GM19324 (cell line): Measurements from ENCODE around the gene MYRFL.
"Not testable (repeated sequence)": the region's sequence is repeated elsewhere in the genome, so short reads cannot be mapped to it uniquely, and the experiment has no call there.

Source experiments
- ATAC-seq: cut with Tn5 transposase; IDR thresholded peaks from one replicate; pipeline ENCODE4 v1.9.1; 2021; ENCODE audit warnings: mild to moderate bottlenecking, moderate library complexity; ENCODE audit not compliant: unreplicated experiment, low FRiP score

The MYRFL gene

DNA sequence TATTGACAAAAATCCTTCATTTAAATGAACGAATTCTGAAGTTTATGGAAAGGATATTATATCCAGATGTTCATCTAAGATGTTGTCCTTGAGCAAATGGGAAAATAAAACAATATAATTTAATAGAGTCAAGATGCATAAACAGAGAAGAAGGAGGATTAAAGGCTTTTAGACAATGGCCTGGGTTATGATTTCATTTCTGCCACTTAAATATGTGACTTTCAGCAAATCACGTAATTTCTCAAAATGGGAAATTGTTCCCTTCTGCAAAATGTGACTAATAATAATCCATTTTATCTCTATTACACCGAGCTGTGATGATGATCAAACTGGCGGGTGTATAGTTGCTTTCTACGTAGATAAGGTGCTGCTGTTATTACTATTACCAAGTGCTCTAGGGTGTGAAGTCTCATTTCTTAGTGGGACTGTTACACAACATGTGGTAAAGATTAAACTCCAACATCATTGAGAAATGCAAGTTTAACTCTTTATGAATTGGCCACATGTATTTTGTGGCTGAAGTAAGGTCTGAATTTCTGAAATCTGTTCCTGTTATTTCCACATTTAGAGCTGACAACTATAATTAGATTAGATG is 157.0 kb downstream of the MYRFL start:
- ATAC-seq, result no peak

GRCh38 chr12:69984241-69984640 is 159.2 kb downstream of the MYRFL start:
- ATAC-seq, result no peak

GRCh38 chr12:69985656-69986055 is 160.6 kb downstream of the MYRFL start:
- peak; percentile 67 for ATAC-seq

- ATAC-seq, result no peak
Measured at GRCh38 chr12:69986114-69986513, 161.1 kb downstream of the MYRFL start.

DNA sequence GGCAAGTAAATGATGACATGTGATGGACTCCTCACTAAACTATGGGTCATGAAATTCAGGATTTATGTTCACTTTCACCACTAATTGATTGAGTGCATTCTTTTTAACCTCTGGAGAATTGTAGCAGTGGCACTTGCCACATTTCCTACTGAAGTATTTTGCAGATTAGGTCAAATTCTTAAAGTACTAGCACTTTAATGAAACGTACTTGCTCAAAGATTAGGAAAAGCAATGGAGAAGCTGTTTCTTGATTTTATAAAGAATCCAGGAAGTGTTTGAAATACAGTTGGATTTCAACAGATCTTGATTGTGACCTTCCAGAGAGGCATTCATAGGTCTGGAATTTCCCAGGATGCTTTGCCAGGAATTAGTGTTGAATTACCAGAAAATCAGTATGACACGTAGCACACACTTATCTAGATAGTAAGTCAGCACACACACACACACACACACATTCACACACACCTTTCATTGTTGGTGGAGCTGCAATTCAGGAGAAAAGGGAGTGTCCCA is 162.6 kb downstream of the MYRFL start:
- no peak for ATAC-seq

- no peak for ATAC-seq
Measured at GRCh38 chr12:69988481-69989321, 163.7 kb downstream of the MYRFL start.

GRCh38 chr12:69991690-69992288 is 166.8 kb downstream of the MYRFL start:
- no peak for ATAC-seq

DNA sequence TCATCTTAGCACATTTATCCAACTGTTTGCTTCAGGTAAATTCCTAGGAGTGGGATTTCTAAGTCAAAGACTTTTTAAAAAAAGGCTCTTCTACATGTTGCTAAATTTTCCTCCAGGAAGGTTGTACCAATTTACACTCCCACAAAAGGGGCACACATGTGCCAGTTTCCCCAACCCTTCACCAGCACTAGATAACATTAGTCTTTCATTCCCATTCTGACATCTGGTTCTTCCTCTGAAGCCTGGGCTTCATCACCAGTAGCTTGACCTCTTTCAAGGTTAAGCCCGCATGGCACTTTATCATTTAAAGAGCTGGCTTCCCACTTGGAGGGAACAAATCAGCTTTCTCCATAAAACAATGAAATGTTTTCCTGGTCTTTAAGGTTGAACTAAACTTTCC is 168.4 kb downstream of the MYRFL start:
- no peak for ATAC-seq

GRCh38 chr12:69994086-69994485 is 169.1 kb downstream of the MYRFL start:
- ATAC-seq, result not testable (repeated sequence)

- no peak for ATAC-seq
Measured at GRCh38 chr12:69994724-69995173, 169.7 kb downstream of the MYRFL start.

GRCh38 chr12:69996241-69996640 is 171.2 kb downstream of the MYRFL start:
- ATAC-seq, result no peak

GRCh38 chr12:69996722-69997121 is 171.7 kb downstream of the MYRFL start:
- ATAC-seq, result no peak

DNA sequence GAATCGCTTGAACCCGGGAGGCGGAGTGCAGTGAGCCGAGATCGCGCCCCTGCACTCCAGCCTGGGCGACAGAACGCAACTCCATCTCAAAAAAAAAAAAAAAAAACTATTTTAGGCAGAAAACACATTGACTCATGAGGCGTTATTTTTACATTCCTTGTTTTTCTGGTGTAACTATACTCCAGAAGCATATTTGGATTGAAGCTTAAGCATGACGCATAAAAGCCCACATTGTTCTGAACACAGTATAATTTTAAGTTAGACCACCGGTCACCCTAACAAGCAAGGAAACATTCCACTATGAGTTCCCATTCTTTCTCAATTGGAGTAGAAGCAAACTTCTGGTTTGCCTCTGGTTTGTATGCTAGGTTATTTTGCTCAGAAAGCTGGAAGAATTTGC is 173.0 kb downstream of the MYRFL start:
- no peak for ATAC-seq

DNA sequence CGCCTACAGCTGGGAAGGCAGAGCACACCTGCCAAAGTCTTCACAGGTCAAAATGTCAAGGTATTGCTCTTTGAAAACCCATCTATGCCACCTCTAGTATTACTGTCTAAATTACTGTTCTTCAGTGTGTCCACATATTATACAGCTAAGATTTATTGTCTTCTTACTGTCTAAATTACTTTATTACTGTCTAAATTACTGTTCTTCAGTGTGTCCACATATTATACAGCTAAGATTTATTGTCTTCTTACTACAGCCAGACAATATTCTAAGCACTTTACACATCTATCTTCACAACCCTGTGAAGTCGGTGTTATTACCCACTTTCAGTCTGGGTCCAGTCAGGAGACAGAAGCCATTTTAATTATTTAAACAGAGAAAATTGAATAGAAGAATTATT is 173.9 kb downstream of the MYRFL start:
- ATAC-seq, result no peak

DNA sequence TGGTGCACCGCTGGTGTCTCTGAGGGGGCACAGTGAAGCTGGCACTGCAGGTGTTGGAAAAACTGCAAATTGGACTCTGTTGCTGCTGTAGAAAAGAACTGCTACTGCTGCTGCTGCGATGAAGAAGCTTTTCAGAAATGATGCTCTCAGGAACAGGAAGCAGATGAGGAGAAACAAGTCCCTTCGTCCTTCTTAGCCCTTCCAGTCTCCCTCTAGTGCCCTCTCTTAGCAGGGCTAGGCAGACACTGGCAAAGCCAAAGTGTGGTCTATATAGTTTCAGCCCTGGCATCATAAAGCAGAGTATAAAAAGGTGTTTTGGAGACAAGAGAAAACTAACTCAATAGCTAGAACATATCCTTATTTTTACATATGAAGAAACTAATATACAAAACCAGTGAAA is 174.5 kb downstream of the MYRFL start:
- ATAC-seq, result no peak

DNA sequence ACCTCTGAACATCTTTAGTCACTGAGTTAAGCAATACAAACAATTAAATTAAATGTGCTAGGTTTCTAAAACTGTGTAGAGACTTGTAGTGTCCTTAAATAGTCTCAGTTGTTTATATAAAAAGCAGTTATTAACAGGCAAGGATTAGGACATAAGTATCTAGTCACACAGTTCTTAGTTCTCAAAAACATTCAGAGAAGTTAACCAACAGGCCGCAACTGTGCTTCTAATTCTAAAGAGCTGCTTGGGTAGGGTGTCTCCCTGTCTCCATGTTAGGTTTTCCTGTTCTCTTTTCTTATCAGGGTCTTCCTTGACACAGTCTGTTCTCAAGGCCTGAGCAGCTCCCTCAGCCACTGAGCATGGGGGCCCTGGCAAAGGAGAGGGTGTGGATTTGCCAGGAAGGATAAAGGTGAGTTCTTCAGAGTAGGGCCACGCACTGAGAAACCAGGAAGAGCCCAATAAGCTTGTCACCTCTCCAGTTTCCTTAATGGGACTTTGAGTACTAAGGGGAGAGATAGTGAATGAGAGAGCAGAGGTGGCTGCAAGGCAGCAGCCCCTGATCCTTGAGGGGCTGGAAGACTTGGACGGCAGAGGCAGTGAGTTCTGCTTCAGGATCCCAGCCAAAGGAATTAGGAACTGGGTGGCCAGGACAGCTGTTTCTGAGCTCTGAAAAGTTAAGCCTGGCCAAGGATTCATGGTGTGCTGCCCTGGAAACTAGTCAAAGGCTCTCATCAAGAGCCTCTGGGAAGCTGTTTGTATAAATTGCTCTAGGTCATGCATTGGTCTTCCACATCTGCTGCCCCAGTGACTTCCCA is 177.3 kb downstream of the MYRFL start:
- ATAC-seq, result no peak

DNA sequence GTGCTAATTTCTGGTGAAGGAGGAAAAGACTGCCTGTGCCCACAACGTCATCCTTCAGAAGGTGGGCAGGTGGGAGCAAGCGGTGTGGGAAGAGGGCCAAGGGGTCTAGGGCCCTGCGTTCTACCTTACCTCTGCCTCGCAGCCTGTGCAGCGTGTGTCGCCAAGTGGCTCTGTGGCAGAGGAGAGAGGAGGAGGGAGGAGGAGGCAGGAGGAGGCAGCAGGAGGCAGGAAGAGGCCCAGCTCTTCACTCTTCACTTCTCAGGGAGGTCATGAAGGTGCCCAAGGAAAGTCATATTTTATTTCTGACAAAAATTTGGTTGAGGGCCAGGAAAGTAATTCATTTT is 177.9 kb downstream of the MYRFL start:
- ATAC-seq, result no peak

DNA sequence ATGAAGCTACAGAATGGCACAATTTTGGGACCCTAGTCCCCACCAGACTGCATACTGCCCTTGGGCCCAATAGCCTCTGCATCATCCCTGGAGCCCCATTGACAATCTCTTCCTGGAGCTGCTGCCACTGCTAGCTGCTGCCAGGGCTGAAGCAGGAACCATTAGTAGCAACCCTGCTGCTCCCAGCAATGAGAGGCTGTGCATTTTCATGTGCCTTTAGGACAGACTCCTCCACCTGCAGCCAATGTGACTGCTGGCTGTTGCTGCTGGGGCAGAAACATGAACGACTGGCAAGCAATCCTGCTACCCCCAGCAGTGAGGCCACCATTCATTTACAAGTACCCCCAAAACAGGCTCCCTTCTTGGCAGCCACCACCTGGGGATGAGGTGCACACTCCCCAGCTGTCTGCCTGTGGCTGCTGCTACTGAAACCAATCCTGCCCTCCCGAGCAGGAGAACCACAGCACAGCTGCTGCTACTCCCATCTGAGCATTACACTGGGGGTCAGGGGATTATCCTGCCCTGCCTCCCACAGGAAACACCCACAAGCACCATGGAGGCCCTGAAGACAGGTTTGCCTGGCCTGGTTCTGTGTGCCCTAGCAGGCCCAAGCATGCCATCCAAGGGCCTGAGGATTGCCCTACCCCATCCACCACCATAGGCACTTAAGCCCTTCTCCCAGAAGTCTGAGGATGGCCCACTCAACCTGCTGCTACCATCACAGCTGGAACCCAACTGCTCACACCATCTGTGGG is 181.0 kb downstream of the MYRFL start:
- ATAC-seq, result no peak

DNA sequence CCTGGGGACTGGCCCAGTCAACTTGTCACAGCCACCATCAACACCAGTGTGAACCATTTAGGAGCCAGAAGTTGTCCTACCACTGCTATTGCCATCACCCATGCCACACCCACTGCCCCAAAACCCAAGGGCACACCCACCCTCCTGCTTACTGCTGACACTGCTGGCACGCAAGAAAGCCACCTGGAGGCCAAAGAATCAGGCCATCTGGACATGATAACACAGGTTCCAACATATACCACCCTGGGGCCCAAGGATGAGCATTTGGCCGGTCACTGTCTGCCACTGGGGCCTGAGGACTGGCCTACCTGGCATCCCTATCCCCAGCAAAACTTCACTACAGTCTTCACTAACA is 181.6 kb downstream of the MYRFL start:
- no peak for ATAC-seq

DNA sequence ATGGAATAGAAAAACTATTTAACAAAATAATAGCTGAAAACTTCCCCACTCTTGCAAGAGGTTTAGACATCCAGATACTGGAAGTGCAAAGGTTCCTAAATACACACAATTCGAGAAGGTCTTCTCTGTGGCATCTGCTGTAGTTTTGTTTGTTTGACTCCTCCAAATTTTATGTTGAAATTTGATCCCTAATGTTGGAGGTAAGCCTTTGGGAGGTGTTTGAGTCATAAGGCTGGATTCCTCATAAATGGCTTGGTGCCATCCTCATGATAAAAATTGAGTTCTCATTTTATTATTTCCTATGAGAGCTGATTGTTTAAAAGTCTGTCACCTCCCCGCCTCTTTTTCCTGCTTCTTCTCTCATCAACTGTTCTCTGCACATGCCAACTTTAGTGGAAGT is 182.7 kb downstream of the MYRFL start:
- no peak for ATAC-seq
